Activated B cell treated with CpG ODN at 0.5 μM for 24 hours (primary cell): ENCODE measurements around the gene GNMT. TPM values are rescaled to one million over a fixed set of nuclear protein-coding genes. Genes with fewer than 3 reads are reported as not detected.

Experiments
- ATAC-seq: fragments of 200-7000 bp; cut with Tn5 transposase; one replicate; pipeline ENCODE4 v1.10.0; 2021; ENCODE audit warnings: low read depth, mild to moderate bottlenecking, moderate library complexity
- CTCF ChIA-PET: fragments of 350-600 bp; sonication (Branson Sonifier 250); formaldehyde crosslinking; loops from one replicate; lab custom pipeline; 2021; ENCODE audit warnings: antibody characterized with exemption; lab: Charles Lee
- POLR2A ChIA-PET: fragments of 350-600 bp; sonication (Branson Sonifier 250); formaldehyde crosslinking; loops from one replicate; lab custom pipeline; 2021; ENCODE audit warnings: antibody characterized with exemption; lab: Charles Lee
- DNase-seq: peaks from one replicate; pipeline ENCODE4 v3.0.0; 2022
- H3K27ac Mint-ChIP-seq: one replicate; pipeline ENCODE4 v1.8.0; 2020; ENCODE audit warnings: mixed read lengths
- H3K27me3 Mint-ChIP-seq: one replicate; pipeline ENCODE4 v1.8.0; 2021; ENCODE audit warnings: mixed read lengths
- H3K36me3 Mint-ChIP-seq: one replicate; pipeline ENCODE4 v1.8.0; 2021; ENCODE audit warnings: low read depth, mixed read lengths
- H3K4me1 Mint-ChIP-seq: one replicate; pipeline ENCODE4 v1.8.0; 2021; ENCODE audit warnings: mixed read lengths
- H3K4me3 Mint-ChIP-seq: one replicate; pipeline ENCODE4 v1.8.0; 2020; ENCODE audit warnings: mild to moderate bottlenecking, mixed read lengths
- H3K9me3 Mint-ChIP-seq: one replicate; pipeline ENCODE4 v1.8.0; 2020; ENCODE audit warnings: mixed read lengths
- intact Hi-C: fragments of 100-400 bp; cut with micrococcal nuclease; formaldehyde crosslinking; loops from one replicate; pipeline ENCODE4 v1.15.1; 2024
- total RNA-seq: library from RNA; stranded (reverse); gene quantifications from 2 replicates; pipeline ENCODE4 v1.2.3, GENCODE V29; 2022
- TF ChIP-seq, protein P1 (sequence below): fragments of 200-600 bp; IDR thresholded peaks from one replicate; pipeline ENCODE4 v1.8.0; 2022; ENCODE audit warnings: antibody characterized with exemption, mild to moderate bottlenecking

The GNMT gene
- total RNA-seq, 1 donor from 2014 or later, result 2.3 TPM

DNA sequence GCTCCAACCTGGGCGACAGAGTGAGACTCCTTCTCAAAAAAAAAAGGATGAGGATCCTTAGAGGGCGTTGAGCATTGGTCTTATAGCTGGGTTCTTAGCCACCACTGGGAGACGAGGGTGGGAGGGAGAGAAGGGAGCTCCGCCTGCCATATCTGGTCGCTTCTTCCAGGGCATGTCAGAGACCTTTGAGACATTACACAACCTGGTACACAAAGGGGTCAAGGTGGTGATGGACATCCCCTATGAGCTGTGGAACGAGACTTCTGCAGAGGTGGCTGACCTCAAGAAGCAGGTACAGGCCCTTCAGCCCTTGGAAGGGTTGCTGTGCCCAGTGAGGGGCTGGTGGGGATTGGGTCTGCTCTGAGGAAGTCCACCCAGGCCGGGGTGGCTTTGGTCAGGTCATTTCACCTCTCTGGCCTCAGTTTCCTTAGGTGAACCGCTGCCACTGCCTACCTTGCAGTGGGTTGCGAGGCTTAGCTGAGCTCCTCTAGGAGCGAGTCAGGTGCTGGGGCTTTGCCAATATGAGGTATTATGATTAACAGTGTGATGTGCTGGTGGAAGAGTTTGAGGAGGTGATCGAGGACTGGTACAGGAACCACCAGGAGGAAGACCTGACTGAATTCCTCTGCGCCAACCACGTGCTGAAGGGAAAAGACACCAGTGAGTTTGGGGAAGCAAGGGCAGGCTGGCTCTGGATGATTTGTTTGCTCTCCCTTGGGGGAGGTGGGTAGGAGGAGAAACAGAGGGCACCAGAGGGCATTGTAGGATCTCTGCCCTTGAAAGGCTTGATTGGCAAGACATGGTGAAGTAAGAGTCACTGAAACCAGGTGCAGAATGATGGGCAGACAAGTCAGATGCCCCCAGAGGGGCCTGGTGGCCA, 22.8 kb upstream of the GNMT start:
- ChIA-PET CTCF (interaction anchor here (0.6 kb wide), 1 partner anchor 24 kb away, joined by 3 read pairs; no protein-coding TSS in a partner anchor), POLR2A (interaction anchor here (0.5 to 3.1 kb wide), 4 partner anchors 8 to 57 kb away, joined by 3 to 23 read pairs (median 5); partner anchors contain the start of gene CNPY3)
- no peak for DNase-seq
- H3K9me3 Mint-ChIP-seq, result no peaks in the 10 kb centered on the region
- TF ChIP-seq, protein P1, sequence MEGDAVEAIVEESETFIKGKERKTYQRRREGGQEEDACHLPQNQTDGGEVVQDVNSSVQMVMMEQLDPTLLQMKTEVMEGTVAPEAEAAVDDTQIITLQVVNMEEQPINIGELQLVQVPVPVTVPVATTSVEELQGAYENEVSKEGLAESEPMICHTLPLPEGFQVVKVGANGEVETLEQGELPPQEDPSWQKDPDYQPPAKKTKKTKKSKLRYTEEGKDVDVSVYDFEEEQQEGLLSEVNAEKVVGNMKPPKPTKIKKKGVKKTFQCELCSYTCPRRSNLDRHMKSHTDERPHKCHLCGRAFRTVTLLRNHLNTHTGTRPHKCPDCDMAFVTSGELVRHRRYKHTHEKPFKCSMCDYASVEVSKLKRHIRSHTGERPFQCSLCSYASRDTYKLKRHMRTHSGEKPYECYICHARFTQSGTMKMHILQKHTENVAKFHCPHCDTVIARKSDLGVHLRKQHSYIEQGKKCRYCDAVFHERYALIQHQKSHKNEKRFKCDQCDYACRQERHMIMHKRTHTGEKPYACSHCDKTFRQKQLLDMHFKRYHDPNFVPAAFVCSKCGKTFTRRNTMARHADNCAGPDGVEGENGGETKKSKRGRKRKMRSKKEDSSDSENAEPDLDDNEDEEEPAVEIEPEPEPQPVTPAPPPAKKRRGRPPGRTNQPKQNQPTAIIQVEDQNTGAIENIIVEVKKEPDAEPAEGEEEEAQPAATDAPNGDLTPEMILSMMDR, result no peak
- no peaks in the 10 kb centered on the region for H3K27me3 Mint-ChIP-seq
- H3K4me1 Mint-ChIP-seq, result peaks cover 41% of the 10 kb centered on the region
- no peak for ATAC-seq
- intact Hi-C loops, result no loop called here
- H3K36me3 Mint-ChIP-seq, result peaks cover 90% of the 10 kb centered on the region
- no peak overlapping the region for H3K27ac Mint-ChIP-seq
- no peak overlapping the region for H3K4me3 Mint-ChIP-seq

DNA sequence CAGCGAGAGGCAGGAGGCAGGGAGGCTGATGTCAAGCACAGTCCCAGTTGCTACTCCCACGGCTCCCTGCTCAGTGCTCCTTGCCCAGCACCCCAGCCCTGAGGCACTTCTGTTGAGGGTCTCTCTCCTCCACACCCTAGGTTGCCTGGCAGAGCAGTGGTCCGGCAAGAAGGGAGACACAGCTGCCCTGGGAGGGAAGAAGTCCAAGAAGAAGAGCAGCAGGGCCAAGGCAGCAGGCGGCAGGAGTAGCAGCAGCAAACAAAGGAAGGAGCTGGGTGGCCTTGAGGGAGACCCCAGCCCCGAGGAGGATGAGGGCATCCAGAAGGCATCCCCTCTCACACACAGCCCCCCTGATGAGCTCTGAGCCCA, 22.1 kb upstream of the GNMT start:
- Mint-ChIP-seq H3K4me1 (peaks cover 35% of the 10 kb centered on the region), H3K36me3 (peaks cover 88% of the 10 kb centered on the region), H3K9me3 (no peaks in the 10 kb centered on the region), H3K27ac (no peak overlapping the region), H3K27me3 (no peaks in the 10 kb centered on the region), H3K4me3 (no peak overlapping the region)
- intact Hi-C loops, result no loop called here
- ATAC-seq, result no peak
- ChIA-PET CTCF (no interaction called here), POLR2A (interaction anchor here (0.8 to 3.1 kb wide), 2 partner anchors 9 to 43 kb away, joined by 3 to 23 read pairs; partner anchors contain the start of gene CNPY3)
- DNase-seq, result no peak
- TF ChIP-seq, protein P1, result no peak

DNA sequence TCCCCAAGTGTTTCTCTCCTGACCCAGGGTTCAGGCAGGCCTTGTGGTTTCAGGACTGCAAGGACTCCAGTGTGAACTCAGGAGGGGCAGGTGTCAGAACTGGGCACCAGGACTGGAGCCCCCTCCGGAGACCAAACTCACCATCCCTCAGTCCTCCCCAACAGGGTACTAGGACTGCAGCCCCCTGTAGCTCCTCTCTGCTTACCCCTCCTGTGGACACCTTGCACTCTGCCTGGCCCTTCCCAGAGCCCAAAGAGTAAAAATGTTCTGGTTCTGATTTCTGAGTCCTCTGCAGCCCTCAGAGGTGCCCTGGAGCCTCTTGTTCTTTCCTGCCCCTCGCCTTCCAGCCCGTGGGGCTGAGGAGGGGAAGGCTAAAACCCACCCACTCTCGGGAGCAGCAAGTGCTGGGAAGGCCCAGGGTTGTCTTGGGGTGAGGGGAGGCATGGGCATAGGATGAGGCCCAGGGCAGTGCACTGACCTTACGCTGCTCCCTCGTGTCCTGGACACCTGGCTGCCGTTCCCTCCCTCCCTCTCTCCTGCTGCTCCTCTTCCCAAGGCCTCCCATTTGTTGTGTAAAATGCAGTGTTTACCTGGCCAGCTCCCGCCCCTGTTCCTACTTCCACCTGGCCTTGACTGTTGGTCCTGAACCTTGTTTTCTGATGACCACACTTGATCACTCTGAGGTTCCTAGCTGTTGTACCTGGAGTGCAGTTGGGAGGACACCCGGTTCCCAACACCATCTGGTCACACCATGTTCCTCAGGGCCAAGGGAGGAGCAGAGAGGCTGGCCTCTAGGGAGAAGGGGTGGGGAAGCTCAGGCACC, 21.4 kb upstream of the GNMT start:
- ATAC-seq (no peak), DNase-seq (no peak)
- intact Hi-C loops, result no loop called here
- Mint-ChIP-seq H3K27ac (no peak overlapping the region), H3K27me3 (no peaks in the 10 kb centered on the region), H3K36me3 (peaks cover 89% of the 10 kb centered on the region), H3K9me3 (no peaks in the 10 kb centered on the region), H3K4me3 (no peak overlapping the region), H3K4me1 (peaks cover 28% of the 10 kb centered on the region)
- TF ChIP-seq, protein P1, result no peak
- POLR2A ChIA-PET, result interaction anchor here (0.8 to 3.2 kb wide), 3 partner anchors 10 to 42 kb away, joined by 3 to 23 read pairs (median 12); partner anchors contain the start of genes CNPY3 and PEX6
- CTCF ChIA-PET, result no interaction called here

DNA sequence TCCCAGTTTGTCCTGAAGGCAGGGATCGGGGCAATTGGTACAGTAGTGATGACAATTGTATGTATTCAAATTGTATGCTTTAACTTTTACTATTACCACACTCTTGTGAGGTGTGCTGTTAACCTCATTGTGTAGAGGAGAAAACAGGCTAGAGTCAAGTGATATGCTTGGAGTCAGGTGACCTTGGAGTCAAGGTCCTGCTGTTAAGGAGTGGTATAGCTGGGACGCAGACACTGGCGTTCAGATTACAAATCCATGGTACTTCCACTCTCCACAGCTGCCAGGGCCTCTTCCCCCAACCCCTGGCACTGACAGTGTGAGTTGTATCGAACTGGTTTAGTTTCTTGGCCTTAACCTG, 20.8 kb upstream of the GNMT start:
- no peak for DNase-seq
- no peak overlapping the region for H3K27ac Mint-ChIP-seq
- ChIA-PET CTCF (no interaction called here), POLR2A (interaction anchor here (1.3 to 3.2 kb wide), 3 partner anchors 10 to 40 kb away, joined by 4 to 23 read pairs (median 12); partner anchors contain the start of genes CNPY3 and PEX6)
- intact Hi-C loops, result no loop called here
- no peak for ATAC-seq
- no peaks in the 10 kb centered on the region for H3K27me3 Mint-ChIP-seq
- H3K4me3 Mint-ChIP-seq, result no peak overlapping the region
- no peaks in the 10 kb centered on the region for H3K9me3 Mint-ChIP-seq
- H3K36me3 Mint-ChIP-seq, result peaks cover 89% of the 10 kb centered on the region
- peaks cover 22% of the 10 kb centered on the region for H3K4me1 Mint-ChIP-seq
- TF ChIP-seq, protein P1, result no peak
